ENCODE measurements around the gene NXF1.
"Not testable (repeated sequence)": the region's sequence is repeated elsewhere in the genome, so short reads cannot be mapped to it uniquely, and the experiment has no call there.

NXF1 gene

GRCh38 chr11:62782753-62783152, 22.5 kb downstream of the NXF1 start:
- no peak for DNase-seq

- no peak for DNase-seq
Measured at GRCh38 chr11:62778441-62778840, 26.8 kb downstream of the NXF1 start.

GRCh38 chr11:62777389-62777788, 27.9 kb downstream of the NXF1 start:
- DNase-seq = no peak

GRCh38 chr11:62775646-62776045, 29.6 kb downstream of the NXF1 start:
- DNase-seq = no peak

- no peak for DNase-seq
Measured at GRCh38 chr11:62774407-62774806, 30.8 kb downstream of the NXF1 start.

- DNase-seq = peak; percentile 84 to 94
Measured at GRCh38 chr11:62771144-62772021, 33.9 kb downstream of the NXF1 start, which contains the start of gene TAF6L. TAF6L (plus strand) TSS chr11:62771396; CDS start chr11:62775784, 4,388 bp downstream.

- peak in 1 of 2 donors; percentile 20 for DNase-seq
Measured at GRCh38 chr11:62770778-62771143, 34.5 kb downstream of the NXF1 start.

- DNase-seq = not testable (repeated sequence)
Measured at GRCh38 chr11:62760867-62761227, 44.4 kb downstream of the NXF1 start.

- no peak for DNase-seq
Measured at GRCh38 chr11:62757846-62758788, 47.1 kb downstream of the NXF1 start.

GRCh38 chr11:62755086-62755615, 50.1 kb downstream of the NXF1 start:
- DNase-seq = no peak

GRCh38 chr11:62753736-62754603, 51.3 kb downstream of the NXF1 start, which contains the start of gene ZBTB3:
ZBTB3 (minus strand) TSS chr11:62754160; CDS start chr11:62753664, 496 bp downstream.
- peak; percentile 97 to 100 for DNase-seq

- no peak for DNase-seq
Measured at GRCh38 chr11:62752994-62753735, 52.1 kb downstream of the NXF1 start.

- DNase-seq = no peak
Measured at GRCh38 chr11:62752177-62752785, 53.0 kb downstream of the NXF1 start.

GRCh38 chr11:62749931-62750330, 55.3 kb downstream of the NXF1 start:
- not testable (repeated sequence) for DNase-seq

GRCh38 chr11:62747475-62748160, 57.6 kb downstream of the NXF1 start:
- DNase-seq = no peak
